ENCODE measurements around the gene SH2D1B.

DNA sequence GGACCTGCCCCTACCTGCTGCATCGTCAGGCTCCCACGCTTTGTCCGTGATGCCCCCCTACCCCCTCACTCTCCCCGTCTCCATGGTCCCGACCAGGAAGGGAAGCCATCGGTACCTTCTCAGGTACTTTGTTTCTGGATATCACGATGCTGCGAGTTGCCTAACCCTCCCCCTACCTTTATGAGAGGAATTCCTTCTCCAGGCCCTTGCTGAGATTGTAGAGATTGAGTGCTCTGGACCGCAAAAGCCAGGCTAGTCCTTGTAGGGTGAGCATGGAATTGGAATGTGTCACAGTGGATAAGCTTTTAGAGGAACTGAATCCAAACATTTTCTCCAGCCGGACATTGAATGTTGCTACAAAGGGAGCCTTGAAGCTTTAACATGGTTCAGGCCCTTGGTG is 44.2 kb downstream of the SH2D1B start:
- TF ChIP-seq, protein P1, sequence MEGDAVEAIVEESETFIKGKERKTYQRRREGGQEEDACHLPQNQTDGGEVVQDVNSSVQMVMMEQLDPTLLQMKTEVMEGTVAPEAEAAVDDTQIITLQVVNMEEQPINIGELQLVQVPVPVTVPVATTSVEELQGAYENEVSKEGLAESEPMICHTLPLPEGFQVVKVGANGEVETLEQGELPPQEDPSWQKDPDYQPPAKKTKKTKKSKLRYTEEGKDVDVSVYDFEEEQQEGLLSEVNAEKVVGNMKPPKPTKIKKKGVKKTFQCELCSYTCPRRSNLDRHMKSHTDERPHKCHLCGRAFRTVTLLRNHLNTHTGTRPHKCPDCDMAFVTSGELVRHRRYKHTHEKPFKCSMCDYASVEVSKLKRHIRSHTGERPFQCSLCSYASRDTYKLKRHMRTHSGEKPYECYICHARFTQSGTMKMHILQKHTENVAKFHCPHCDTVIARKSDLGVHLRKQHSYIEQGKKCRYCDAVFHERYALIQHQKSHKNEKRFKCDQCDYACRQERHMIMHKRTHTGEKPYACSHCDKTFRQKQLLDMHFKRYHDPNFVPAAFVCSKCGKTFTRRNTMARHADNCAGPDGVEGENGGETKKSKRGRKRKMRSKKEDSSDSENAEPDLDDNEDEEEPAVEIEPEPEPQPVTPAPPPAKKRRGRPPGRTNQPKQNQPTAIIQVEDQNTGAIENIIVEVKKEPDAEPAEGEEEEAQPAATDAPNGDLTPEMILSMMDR (IDR thresholded peaks at IDR 0.05) = no peak
- no peak for TF ChIP-seq POLR2A (IDR thresholded peaks at IDR 0.05)
